Measurements from ENCODE around the gene APOA4.

DNA sequence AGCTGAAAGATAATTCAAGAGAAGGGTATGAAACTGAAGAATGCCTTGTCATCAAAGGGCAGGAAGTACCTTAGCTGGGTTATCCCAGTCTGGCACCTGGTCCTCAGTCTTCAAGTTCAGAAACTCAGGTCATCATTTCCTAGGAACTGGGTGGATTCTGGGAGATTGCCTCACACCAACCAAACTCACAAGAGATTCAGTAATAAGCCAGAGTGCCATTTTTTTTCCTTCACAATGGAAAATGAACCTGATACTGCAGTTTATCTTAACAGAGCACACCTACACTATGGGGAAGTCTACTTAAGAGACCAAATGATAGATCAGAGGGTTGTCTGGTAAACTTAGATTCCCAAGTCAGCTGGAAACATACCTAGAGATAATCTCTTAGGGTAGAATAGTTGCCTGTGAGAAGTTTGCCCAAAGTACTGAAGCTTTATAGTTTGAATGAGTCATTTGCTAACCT is 46.6 kb downstream of the APOA4 start:
- TF ChIP-seq CTCF (IDR thresholded peaks at IDR 0.05) (no peak), POLR2A (IDR thresholded peaks at IDR 0.05) (no peak)

All from sigmoid colon (tissue), 3 donors.